Tibial artery (tissue), 4 donors: ENCODE results near the gene GRIK3.

Experiments used
- DNase-seq, 2 donors: peaks; one replicate each; pipeline ENCODE4 v3.0.0-alpha.2; 2019
- H3K27ac ChIP-seq, 2 donors: fragments of 200-600 bp; sonication (generic) in 1 of 2; 1 replicate in 1 of 2; 2 replicates in 1 of 2; pipeline ENCODE4 v1.5.1; 2018 to 2019; ENCODE audit warnings: mild to moderate bottlenecking in 1 of 2
- H3K27me3 ChIP-seq, 2 donors: fragments of 200-600 bp; sonication (generic) in 1 of 2; one replicate each; pipeline versions ENCODE4 v1.5.1 to v1.6.0; 2016 to 2019
- H3K36me3 ChIP-seq, 3 donors: fragments of 200-600 bp; sonication (generic) in 2 of 3; one replicate each; pipeline ENCODE4 v1.5.1; 2016 to 2019; ENCODE audit warnings: mild to moderate bottlenecking in 2 of 3
- H3K4me1 ChIP-seq, 4 donors: fragments of 200-600 bp; sonication (generic) in 2 of 4; 1 replicate in 3 of 4; 2 replicates in 1 of 4; pipeline ENCODE4 v1.5.1; 2016 to 2019
- H3K4me3 ChIP-seq, 2 donors: fragments of 200-600 bp; sonication (generic) in 1 of 2; 1 replicate in 1 of 2; 2 replicates in 1 of 2; pipeline ENCODE4 v1.5.1; 2018 to 2019; ENCODE audit warnings: mild to moderate bottlenecking in 2 of 2
- H3K9me3 ChIP-seq, 3 donors: fragments of 200-600 bp; sonication (generic) in 1 of 3; one replicate each; pipeline ENCODE4 v1.5.1; 2016 to 2019
- intact Hi-C: fragments of 100-400 bp; cut with DNase I; formaldehyde crosslinking; loops from one replicate; pipeline ENCODE4 v1.15.0; 2023; ENCODE audit warnings: low total_unique reads
- TF ChIP-seq, protein P1 (sequence below), 2 experiments: fragments of 200-600 bp in 1 of 2; fragments of 450-650 bp in 1 of 2; IDR thresholded peaks; one replicate each; pipeline ENCODE4 v1.5.1; 2017 to 2019; ENCODE audit warnings: antibody characterized with exemption in 2 of 2, mild to moderate bottlenecking in 1 of 2, moderate library complexity in 1 of 2

GRIK3 gene

GRCh38 chr1:36924282-36924811 is 110.0 kb downstream of the GRIK3 start:
- peaks cover 0 to 26% of the 10 kb centered on the region in 2 donors for H3K27me3 ChIP-seq
- H3K4me1 ChIP-seq, result no peaks in the 10 kb centered on the region
- no peaks in the 10 kb centered on the region for H3K9me3 ChIP-seq
- H3K4me3 ChIP-seq, result no peak overlapping the region
- TF ChIP-seq, protein P1, sequence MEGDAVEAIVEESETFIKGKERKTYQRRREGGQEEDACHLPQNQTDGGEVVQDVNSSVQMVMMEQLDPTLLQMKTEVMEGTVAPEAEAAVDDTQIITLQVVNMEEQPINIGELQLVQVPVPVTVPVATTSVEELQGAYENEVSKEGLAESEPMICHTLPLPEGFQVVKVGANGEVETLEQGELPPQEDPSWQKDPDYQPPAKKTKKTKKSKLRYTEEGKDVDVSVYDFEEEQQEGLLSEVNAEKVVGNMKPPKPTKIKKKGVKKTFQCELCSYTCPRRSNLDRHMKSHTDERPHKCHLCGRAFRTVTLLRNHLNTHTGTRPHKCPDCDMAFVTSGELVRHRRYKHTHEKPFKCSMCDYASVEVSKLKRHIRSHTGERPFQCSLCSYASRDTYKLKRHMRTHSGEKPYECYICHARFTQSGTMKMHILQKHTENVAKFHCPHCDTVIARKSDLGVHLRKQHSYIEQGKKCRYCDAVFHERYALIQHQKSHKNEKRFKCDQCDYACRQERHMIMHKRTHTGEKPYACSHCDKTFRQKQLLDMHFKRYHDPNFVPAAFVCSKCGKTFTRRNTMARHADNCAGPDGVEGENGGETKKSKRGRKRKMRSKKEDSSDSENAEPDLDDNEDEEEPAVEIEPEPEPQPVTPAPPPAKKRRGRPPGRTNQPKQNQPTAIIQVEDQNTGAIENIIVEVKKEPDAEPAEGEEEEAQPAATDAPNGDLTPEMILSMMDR (IDR thresholded peaks at IDR 0.05), result no peak
- H3K36me3 ChIP-seq, result no peaks in the 10 kb centered on the region
- DNase-seq, result peak in 1 of 2 donors; percentile 51
- intact Hi-C loops, result no loop called here
- no peak overlapping the region for H3K27ac ChIP-seq

GRCh38 chr1:36922593-36923426 is 111.5 kb downstream of the GRIK3 start:
- Histone ChIP-seq H3K4me3 (no peak overlapping the region), H3K4me1 (no peaks in the 10 kb centered on the region), H3K27ac (no peak overlapping the region), H3K36me3 (no peaks in the 10 kb centered on the region), H3K9me3 (no peaks in the 10 kb centered on the region), H3K27me3 (peaks cover 0 to 30% of the 10 kb centered on the region in 2 donors)
- intact Hi-C loops, result no loop called here
- DNase-seq, result peak in 1 of 2 donors; percentile 28
- TF ChIP-seq, protein P1 (IDR thresholded peaks at IDR 0.05), result no peak

DNA sequence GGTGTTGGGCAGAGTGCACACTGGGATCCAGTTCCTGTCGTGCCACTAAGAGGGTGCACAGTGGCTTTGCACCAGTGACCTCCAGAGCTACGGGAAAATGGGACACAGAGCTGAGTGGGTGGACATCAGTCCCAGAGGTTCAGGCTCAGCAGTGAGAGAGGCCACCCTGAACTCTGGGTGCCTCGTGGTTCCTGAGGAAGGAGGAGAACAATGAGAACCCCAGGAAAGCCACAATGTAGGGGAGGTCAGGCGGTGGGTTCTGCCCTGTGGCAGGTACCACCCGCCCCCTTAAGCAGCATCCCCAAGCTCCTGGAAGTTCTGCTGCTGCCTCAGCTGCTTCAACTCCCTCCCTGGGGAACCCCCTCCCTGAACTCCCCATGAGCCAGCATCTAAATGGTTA is 112.2 kb downstream of the GRIK3 start:
- Histone ChIP-seq H3K4me1 (no peaks in the 10 kb centered on the region), H3K27ac (no peak overlapping the region), H3K36me3 (no peaks in the 10 kb centered on the region), H3K4me3 (no peak overlapping the region), H3K9me3 (no peaks in the 10 kb centered on the region), H3K27me3 (peaks cover 0 to 30% of the 10 kb centered on the region in 2 donors)
- intact Hi-C loops, result no loop called here
- DNase-seq, result peak in 1 of 2 donors; percentile 52
- TF ChIP-seq, protein P1 (IDR thresholded peaks at IDR 0.05), result no peak

DNA sequence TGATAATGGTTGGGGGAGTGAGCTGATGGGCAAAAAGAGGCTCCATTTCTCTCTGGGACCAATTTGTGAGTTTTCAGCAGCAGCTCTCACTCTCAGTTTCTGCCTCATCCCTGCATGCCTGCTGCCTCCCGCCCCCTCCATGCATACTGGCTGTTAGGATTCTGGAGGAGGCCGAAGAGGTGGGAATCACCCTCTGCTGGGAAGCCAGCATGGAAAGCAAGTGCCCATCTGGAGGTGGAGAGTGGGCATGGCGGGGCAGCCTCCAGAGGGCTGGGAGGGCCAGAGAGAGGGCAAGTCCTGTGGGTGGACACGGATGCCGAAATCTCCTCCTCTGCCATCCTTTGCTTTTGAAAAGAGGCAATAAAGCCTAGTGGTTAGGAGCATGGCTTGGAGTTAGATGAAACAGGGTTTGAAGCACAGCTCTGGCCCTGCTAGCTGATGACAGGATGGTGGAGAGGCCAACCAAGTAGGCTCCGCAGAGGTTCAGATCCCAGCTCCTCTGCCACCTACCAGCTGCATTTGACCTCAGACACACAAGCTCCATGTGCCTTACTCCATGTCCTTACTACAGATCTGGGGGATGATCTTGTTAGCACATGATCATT is 113.4 kb downstream of the GRIK3 start:
- peaks cover 0 to 30% of the 10 kb centered on the region in 2 donors for H3K27me3 ChIP-seq
- intact Hi-C loops, result no loop called here
- no peaks in the 10 kb centered on the region for H3K36me3 ChIP-seq
- no peaks in the 10 kb centered on the region for H3K4me1 ChIP-seq
- peak in 1 of 2 donors; percentile 20 for DNase-seq
- H3K4me3 ChIP-seq, result no peak overlapping the region
- TF ChIP-seq, protein P1 (IDR thresholded peaks at IDR 0.05), result no peak
- no peak overlapping the region for H3K27ac ChIP-seq
- H3K9me3 ChIP-seq, result no peaks in the 10 kb centered on the region

- intact Hi-C loops, result no loop called here
- Histone ChIP-seq H3K4me1 (no peaks in the 10 kb centered on the region), H3K27ac (no peak overlapping the region), H3K36me3 (no peaks in the 10 kb centered on the region), H3K4me3 (no peak overlapping the region), H3K9me3 (no peaks in the 10 kb centered on the region), H3K27me3 (peaks cover 0 to 30% of the 10 kb centered on the region in 2 donors)
- TF ChIP-seq, protein P1 (IDR thresholded peaks at IDR 0.05), result no peak
- DNase-seq, result peak in 1 of 2 donors; percentile 53
Observed at GRCh38 chr1:36920371-36920770, 113.9 kb downstream of the GRIK3 start.
